ENCODE results near the gene SOX18. TPM values are rescaled to one million over a fixed set of nuclear protein-coding genes. Genes with fewer than 3 reads are reported as not detected.

The SOX18 gene
- total RNA-seq, 3 donors from 2014 or later (not counting 1 experiment from before 2014, with no cell fraction given) = not detected

DNA sequence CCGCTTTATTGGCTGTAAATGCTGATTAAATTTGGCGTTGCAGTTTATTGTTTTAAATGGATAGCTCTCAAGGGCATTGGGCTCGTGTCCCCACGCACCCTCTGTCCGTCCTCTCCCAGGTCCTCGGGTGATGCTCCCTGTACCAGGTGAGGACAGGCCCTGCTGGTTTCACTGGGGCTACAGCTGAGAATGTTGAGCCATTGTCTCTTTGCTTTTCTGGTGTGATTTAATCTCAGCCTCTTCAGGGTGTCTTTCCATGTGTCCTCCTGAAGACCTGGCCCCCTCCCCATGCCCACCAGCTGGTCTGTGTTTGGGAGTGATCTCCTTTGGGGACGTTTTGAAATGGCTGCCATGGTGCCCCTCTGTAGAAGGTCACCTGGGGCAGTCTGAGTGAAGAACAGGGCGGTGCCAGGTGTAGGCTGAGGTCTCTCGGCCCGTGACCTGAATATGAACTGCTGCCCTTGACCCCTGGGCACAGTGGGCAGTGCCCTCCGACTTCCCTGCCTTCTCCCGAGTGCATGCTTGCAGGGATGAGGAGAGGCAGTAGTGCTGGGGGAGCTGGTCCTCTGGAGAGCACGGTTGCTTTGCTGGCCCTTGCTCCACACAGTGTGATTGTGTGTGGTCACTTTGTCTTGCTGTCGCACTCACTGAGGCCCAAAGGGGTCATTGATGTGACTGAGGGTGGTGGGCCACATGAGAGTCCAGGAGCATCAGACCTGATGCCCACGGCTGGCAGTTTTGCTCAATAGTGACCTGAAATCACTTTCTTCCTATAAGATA, 25.9 kb downstream of the SOX18 start:
- no peak overlapping the region for H3K4me3 Mint-ChIP-seq
- TF ChIP-seq, protein P1, sequence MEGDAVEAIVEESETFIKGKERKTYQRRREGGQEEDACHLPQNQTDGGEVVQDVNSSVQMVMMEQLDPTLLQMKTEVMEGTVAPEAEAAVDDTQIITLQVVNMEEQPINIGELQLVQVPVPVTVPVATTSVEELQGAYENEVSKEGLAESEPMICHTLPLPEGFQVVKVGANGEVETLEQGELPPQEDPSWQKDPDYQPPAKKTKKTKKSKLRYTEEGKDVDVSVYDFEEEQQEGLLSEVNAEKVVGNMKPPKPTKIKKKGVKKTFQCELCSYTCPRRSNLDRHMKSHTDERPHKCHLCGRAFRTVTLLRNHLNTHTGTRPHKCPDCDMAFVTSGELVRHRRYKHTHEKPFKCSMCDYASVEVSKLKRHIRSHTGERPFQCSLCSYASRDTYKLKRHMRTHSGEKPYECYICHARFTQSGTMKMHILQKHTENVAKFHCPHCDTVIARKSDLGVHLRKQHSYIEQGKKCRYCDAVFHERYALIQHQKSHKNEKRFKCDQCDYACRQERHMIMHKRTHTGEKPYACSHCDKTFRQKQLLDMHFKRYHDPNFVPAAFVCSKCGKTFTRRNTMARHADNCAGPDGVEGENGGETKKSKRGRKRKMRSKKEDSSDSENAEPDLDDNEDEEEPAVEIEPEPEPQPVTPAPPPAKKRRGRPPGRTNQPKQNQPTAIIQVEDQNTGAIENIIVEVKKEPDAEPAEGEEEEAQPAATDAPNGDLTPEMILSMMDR (IDR thresholded peaks at IDR 0.05) = no peak
- H3K4me3 ChIP-seq (ENCODE audit: low read length) = no peak overlapping the region
- peaks cover 0 to 6% of the 10 kb centered on the region in 2 donors for H3K4me1 Mint-ChIP-seq
- H3K4me1 ChIP-seq (ENCODE audit: control insufficient read depth, insufficient read depth, low read length) = no peaks in the 10 kb centered on the region
- H3K36me3 Mint-ChIP-seq = no peaks in the 10 kb centered on the region
- H3K27me3 Mint-ChIP-seq (ENCODE audit: low read depth in 2 of 2) = no peaks in the 10 kb centered on the region
- H3K27ac ChIP-seq (ENCODE audit: low read length) = no peak overlapping the region
- H3K36me3 ChIP-seq (ENCODE audit: control insufficient read depth, insufficient read depth, low read length) = peaks cover 81% of the 10 kb centered on the region
- intact Hi-C loops (cut with micrococcal nuclease) = no loop called here
- no peak overlapping the region for H3K27ac Mint-ChIP-seq
- H3K9me3 ChIP-seq (ENCODE audit: control insufficient read depth, insufficient read depth, low read length) = no peaks in the 10 kb centered on the region
- ATAC-seq (no peak), DNase-seq (no peak)
- H3K27me3 ChIP-seq (ENCODE audit: control insufficient read depth, insufficient read depth, low read length) = no peaks in the 10 kb centered on the region
- WGBS (ENCODE audit: insufficient coverage) = 97% methylated on average over 15 of the region's 15 CpGs
- H3K9me3 Mint-ChIP-seq = no peaks in the 10 kb centered on the region

DNA sequence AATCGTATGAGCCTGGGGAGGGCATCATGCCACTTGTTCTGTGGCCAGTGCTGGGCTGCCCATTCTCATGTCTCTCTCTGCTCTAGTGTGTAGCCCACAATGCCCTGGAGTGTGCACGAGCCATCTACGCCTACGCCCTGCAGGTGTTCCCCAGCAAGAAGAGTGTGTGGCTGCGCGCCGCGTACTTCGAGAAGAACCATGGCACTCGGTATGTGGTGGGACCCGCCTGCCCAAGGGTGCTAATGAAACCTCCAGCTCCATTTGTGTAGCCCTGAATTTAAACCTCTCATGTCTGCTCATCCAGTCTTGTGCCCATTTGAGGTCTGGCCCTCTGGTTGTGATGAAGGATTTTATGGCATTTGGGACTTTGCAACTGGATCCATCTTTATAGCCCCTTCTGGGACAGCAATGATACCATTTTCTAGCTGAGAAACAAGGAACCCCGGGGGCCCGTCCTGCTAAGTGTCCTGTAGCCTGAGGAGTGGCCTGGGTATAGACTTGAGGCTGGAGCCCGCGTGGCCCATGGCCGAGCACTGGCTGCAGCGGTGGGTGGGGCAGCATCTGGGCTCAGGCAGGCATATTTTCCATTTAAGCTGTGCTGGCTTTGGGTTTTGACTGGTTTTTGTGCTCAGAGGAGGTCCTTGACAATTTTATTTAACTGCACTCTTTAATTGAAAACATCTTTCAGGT, 26.6 kb downstream of the SOX18 start:
- H3K4me3 Mint-ChIP-seq = no peak overlapping the region
- WGBS (ENCODE audit: insufficient coverage) = 98% methylated on average over 17 of the region's 17 CpGs
- no peak overlapping the region for H3K27ac ChIP-seq (ENCODE audit: low read length)
- H3K27ac Mint-ChIP-seq = no peak overlapping the region
- H3K9me3 Mint-ChIP-seq = no peaks in the 10 kb centered on the region
- intact Hi-C loops (cut with micrococcal nuclease) = no loop called here
- H3K36me3 Mint-ChIP-seq = no peaks in the 10 kb centered on the region
- ATAC-seq (no peak), DNase-seq (no peak)
- H3K4me3 ChIP-seq (ENCODE audit: low read length) = no peak overlapping the region
- no peaks in the 10 kb centered on the region for H3K27me3 ChIP-seq (ENCODE audit: control insufficient read depth, insufficient read depth, low read length)
- no peaks in the 10 kb centered on the region for H3K9me3 ChIP-seq (ENCODE audit: control insufficient read depth, insufficient read depth, low read length)
- TF ChIP-seq, protein P1 (IDR thresholded peaks at IDR 0.05) = no peak
- no peaks in the 10 kb centered on the region for H3K4me1 ChIP-seq (ENCODE audit: control insufficient read depth, insufficient read depth, low read length)
- peaks cover 0 to 6% of the 10 kb centered on the region in 2 donors for H3K4me1 Mint-ChIP-seq
- peaks cover 81% of the 10 kb centered on the region for H3K36me3 ChIP-seq (ENCODE audit: control insufficient read depth, insufficient read depth, low read length)
- H3K27me3 Mint-ChIP-seq (ENCODE audit: low read depth in 2 of 2) = no peaks in the 10 kb centered on the region

DNA sequence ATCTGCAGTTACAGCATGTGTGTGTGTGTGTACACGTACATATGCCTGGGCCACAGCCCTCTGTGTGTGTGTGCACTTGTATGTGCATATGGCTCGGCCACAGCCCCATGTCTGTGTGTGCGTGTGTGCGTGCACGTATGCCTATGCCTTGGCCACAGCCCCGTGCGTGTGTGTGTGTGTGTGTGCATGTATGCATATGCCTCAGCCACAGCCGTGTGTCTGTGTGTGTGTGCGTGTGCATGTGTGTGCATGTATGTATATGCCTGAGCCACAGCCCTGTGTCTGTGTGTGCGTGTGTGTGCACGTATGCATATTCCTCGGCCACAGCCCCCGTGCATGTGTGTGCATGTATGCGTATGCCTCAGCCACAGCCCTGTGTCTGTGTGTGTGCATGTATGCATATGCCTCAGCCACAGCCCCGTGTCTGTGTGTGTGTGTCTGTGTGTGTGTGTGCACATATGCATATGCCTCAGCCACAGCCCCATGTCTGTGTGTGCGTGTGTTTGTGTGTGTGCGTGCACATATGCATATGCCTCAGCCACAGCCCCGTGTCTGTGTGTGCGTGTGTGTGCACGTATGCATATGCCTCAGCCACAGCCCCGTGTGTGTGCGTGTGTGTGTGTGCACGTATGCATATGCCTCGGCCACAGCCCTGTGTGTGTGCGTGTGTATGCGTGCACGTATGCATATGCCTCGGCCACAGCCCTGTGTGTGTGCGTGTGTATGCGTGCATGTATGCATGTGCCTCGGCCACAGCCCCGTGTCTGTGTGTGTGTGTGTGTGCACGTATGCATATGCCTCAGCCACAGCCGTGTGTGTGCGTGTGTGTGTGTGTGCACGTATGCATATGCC, 28.1 kb downstream of the SOX18 start:
- Histone ChIP-seq H3K27ac (ENCODE audit: low read length) (no peak overlapping the region), H3K4me3 (ENCODE audit: low read length) (no peak overlapping the region), H3K9me3 (ENCODE audit: control insufficient read depth, insufficient read depth, low read length) (no peaks in the 10 kb centered on the region), H3K36me3 (ENCODE audit: control insufficient read depth, insufficient read depth, low read length) (peaks cover 74% of the 10 kb centered on the region), H3K4me1 (ENCODE audit: control insufficient read depth, insufficient read depth, low read length) (no peaks in the 10 kb centered on the region), H3K27me3 (ENCODE audit: control insufficient read depth, insufficient read depth, low read length) (no peaks in the 10 kb centered on the region)
- ATAC-seq (no peak), DNase-seq (no peak)
- peaks cover 0 to 6% of the 10 kb centered on the region in 2 donors for H3K4me1 Mint-ChIP-seq
- H3K9me3 Mint-ChIP-seq = no peaks in the 10 kb centered on the region
- H3K27me3 Mint-ChIP-seq (ENCODE audit: low read depth in 2 of 2) = no peaks in the 10 kb centered on the region
- H3K27ac Mint-ChIP-seq = no peak overlapping the region
- H3K36me3 Mint-ChIP-seq = no peaks in the 10 kb centered on the region
- H3K4me3 Mint-ChIP-seq = no peak overlapping the region
- intact Hi-C loops (cut with micrococcal nuclease) = no loop called here
- 99% methylated on average over 36 of the region's 36 CpGs for WGBS (ENCODE audit: insufficient coverage)
- TF ChIP-seq, protein P1 (IDR thresholded peaks at IDR 0.05) = no peak

Measured in natural killer cell (primary cell).